Measurements from ENCODE around the gene HDLBP. TPM values are rescaled to one million over a fixed set of nuclear protein-coding genes. Genes with fewer than 3 reads are reported as not detected.

The HDLBP gene
- total and polyA plus RNA-seq, 2 experiments from 2014 or later, result 230 to 306 TPM

DNA sequence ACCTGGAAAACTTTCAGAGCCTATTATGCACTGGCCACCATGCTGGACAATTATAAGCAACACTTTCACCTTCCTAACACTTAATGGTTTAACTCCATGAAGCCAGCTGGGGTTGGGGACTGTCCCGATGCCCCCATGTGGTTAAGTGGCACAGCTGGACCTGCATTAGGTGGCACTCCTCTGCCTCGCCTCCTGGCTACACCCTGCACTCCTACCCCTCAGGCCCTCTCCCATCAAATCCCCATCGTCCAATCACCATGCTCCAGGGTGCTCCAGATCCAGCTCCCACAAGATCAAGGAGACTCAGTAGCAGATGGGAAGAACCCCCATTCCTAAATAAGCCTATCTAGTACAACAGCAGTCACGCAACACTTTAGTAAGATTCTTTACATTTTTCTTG is 53.8 kb downstream of the HDLBP start (continued):
- TF ChIP-seq, protein P1, sequence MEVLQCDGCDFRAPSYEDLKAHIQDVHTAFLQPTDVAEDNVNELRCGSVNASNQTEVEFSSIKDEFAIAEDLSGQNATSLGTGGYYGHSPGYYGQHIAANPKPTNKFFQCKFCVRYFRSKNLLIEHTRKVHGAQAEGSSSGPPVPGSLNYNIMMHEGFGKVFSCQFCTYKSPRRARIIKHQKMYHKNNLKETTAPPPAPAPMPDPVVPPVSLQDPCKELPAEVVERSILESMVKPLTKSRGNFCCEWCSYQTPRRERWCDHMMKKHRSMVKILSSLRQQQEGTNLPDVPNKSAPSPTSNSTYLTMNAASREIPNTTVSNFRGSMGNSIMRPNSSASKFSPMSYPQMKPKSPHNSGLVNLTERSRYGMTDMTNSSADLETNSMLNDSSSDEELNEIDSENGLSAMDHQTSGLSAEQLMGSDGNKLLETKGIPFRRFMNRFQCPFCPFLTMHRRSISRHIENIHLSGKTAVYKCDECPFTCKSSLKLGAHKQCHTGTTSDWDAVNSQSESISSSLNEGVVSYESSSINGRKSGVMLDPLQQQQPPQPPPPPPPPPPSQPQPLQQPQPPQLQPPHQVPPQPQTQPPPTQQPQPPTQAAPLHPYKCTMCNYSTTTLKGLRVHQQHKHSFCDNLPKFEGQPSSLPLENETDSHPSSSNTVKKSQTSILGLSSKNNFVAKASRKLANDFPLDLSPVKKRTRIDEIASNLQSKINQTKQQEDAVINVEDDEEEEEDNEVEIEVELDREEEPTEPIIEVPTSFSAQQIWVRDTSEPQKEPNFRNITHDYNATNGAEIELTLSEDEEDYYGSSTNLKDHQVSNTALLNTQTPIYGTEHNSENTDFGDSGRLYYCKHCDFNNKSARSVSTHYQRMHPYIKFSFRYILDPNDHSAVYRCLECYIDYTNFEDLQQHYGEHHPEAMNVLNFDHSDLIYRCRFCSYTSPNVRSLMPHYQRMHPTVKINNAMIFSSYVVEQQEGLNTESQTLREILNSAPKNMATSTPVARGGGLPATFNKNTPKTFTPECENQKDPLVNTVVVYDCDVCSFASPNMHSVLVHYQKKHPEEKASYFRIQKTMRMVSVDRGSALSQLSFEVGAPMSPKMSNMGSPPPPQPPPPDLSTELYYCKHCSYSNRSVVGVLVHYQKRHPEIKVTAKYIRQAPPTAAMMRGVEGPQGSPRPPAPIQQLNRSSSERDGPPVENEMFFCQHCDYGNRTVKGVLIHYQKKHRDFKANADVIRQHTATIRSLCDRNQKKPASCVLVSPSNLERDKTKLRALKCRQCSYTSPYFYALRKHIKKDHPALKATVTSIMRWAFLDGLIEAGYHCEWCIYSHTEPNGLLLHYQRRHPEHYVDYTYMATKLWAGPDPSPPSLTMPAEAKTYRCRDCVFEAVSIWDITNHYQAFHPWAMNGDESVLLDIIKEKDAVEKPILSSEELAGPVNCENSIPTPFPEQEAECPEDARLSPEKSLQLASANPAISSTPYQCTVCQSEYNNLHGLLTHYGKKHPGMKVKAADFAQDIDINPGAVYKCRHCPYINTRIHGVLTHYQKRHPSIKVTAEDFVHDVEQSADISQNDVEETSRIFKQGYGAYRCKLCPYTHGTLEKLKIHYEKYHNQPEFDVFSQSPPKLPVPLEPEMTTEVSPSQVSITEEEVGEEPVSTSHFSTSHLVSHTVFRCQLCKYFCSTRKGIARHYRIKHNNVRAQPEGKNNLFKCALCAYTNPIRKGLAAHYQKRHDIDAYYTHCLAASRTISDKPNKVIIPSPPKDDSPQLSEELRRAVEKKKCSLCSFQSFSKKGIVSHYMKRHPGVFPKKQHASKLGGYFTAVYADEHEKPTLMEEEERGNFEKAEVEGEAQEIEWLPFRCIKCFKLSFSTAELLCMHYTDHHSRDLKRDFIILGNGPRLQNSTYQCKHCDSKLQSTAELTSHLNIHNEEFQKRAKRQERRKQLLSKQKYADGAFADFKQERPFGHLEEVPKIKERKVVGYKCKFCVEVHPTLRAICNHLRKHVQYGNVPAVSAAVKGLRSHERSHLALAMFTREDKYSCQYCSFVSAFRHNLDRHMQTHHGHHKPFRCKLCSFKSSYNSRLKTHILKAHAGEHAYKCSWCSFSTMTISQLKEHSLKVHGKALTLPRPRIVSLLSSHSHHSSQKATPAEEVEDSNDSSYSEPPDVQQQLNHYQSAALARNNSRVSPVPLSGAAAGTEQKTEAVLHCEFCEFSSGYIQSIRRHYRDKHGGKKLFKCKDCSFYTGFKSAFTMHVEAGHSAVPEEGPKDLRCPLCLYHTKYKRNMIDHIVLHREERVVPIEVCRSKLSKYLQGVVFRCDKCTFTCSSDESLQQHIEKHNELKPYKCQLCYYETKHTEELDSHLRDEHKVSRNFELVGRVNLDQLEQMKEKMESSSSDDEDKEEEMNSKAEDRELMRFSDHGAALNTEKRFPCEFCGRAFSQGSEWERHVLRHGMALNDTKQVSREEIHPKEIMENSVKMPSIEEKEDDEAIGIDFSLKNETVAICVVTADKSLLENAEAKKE (CRISPR knock-in tag; IDR thresholded peaks at IDR 0.05), result no peak
- TF ChIP-seq, protein P2, sequence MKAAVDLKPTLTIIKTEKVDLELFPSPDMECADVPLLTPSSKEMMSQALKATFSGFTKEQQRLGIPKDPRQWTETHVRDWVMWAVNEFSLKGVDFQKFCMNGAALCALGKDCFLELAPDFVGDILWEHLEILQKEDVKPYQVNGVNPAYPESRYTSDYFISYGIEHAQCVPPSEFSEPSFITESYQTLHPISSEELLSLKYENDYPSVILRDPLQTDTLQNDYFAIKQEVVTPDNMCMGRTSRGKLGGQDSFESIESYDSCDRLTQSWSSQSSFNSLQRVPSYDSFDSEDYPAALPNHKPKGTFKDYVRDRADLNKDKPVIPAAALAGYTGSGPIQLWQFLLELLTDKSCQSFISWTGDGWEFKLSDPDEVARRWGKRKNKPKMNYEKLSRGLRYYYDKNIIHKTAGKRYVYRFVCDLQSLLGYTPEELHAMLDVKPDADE (IDR thresholded peaks at IDR 0.05), result no peak

DNA sequence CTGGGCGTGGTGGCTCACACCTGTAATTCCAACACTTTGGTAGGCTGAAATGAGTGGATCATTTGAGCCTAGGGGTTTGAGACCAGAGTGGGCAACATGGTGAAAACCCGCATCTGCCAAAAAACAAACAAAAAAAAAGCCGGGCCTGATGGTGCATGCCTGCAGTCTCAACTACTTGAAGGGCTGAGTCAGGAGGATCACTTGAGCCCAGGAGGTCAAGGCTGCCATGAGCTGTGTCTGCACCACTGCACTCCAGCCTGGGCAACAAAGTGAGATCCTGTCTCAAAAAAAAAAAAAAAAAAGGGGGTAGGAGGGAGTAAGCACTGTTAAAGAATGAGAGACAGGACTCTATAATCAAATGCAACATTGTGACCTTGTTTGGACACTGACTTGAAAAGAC is 54.6 kb downstream of the HDLBP start:
- DNase-seq (ENCODE audit: low spot score) (no peak), ATAC-seq (no peak)
- H3K27ac Mint-ChIP-seq, result no peak overlapping the region
- H2AFZ ChIP-seq, result no peak overlapping the region
- no peak overlapping the region for H3K4me3 Mint-ChIP-seq
- H3K9me2 ChIP-seq (ENCODE audit: insufficient read depth), result no peaks in the 10 kb centered on the region
- H3K4me1 Mint-ChIP-seq, result peaks cover 3% of the 10 kb centered on the region; the same call in 2 of the 3 replicates
- no peaks in the 10 kb centered on the region for H3F3A ChIP-seq (replicated peaks; ENCODE audit: low read depth)
- H3K79me2 ChIP-seq (replicated peaks; ENCODE audit: insufficient read depth), result peaks cover 29% of the 10 kb centered on the region
- no peaks in the 10 kb centered on the region for H3K9me3 Mint-ChIP-seq
- H3K36me3 ChIP-seq (ENCODE audit: insufficient read depth), result peaks cover 45% of the 10 kb centered on the region
- no peaks in the 10 kb centered on the region for H3K27me3 ChIP-seq (ENCODE audit: insufficient read depth)
- no peak overlapping the region for H3K27ac ChIP-seq (ENCODE audit: low read depth)
- no peak overlapping the region for H3K4me2 ChIP-seq
- H4K20me1 ChIP-seq (replicated peaks; ENCODE audit: insufficient read depth), result peaks cover 31% of the 10 kb centered on the region
- peaks cover 3% of the 10 kb centered on the region for H3K27me3 Mint-ChIP-seq (ENCODE audit: insufficient read depth, low read depth, poor library complexity)
- peaks cover 83% of the 10 kb centered on the region for H3K36me3 Mint-ChIP-seq (ENCODE audit: low read depth)
- no peak overlapping the region for H3K4me3 ChIP-seq
- no peaks in the 10 kb centered on the region for H3K4me1 ChIP-seq (ENCODE audit: insufficient read depth)
- TF ChIP-seq JUNB (IDR thresholded peaks at IDR 0.05; ENCODE audit: unreplicated experiment) (no peak), ZNF114 (CRISPR knock-in tag; IDR thresholded peaks at IDR 0.05) (no peak), EZH2 (IDR thresholded peaks at IDR 0.05; ENCODE audit: low read depth, unreplicated experiment) (no peak), EZH2phosphoT487 (IDR thresholded peaks at IDR 0.05; ENCODE audit: unreplicated experiment) (no peak)
- TF ChIP-seq, protein P3, sequence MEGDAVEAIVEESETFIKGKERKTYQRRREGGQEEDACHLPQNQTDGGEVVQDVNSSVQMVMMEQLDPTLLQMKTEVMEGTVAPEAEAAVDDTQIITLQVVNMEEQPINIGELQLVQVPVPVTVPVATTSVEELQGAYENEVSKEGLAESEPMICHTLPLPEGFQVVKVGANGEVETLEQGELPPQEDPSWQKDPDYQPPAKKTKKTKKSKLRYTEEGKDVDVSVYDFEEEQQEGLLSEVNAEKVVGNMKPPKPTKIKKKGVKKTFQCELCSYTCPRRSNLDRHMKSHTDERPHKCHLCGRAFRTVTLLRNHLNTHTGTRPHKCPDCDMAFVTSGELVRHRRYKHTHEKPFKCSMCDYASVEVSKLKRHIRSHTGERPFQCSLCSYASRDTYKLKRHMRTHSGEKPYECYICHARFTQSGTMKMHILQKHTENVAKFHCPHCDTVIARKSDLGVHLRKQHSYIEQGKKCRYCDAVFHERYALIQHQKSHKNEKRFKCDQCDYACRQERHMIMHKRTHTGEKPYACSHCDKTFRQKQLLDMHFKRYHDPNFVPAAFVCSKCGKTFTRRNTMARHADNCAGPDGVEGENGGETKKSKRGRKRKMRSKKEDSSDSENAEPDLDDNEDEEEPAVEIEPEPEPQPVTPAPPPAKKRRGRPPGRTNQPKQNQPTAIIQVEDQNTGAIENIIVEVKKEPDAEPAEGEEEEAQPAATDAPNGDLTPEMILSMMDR (conservative IDR thresholded peaks at IDR 0.05; ENCODE audit: low read depth in 2 of 2), result no peak
- TF ChIP-seq, protein P1 (CRISPR knock-in tag; IDR thresholded peaks at IDR 0.05), result no peak
